ENCODE data around the gene STK25. TPM values are rescaled to one million over a fixed set of nuclear protein-coding genes. Genes with fewer than 3 reads are reported as not detected.

Gene STK25
- total RNA-seq, 1 donor from 2014 or later = 192 TPM

DNA sequence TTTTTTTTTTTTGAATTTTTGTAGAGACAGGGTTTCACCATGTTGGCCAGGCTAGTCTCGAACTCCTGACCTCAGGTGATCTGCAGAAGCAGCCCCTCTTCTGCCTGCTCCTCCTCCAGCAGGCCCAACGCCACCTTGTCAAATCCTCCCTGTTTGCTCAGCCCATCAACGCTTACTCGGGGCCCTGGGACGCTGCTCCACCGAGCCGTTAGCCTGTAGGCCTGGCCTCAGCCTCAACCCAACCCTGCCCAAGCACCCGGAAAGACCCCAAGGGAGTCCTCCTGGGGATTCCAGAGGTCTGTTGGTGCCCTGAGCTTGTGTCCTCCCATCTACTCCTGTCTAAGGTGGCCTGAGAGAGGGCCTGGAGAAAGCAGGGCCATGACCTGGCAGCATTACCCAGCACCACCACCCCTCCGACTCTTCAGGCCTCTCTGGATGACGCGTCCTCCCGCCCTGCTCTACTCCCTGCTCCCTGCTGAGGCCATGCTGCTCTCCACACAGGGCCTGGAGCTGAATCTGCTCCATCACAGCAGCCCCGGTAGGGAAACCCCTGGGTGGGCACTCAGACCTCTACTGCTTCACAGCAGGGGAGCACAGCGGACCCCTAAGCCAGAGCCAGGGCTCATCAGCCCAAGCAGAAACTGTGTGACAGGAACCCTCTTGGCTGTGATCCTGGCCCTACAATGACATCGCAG, 3.2 kb downstream of the STK25 start:
- Mint-ChIP-seq H3K4me1 (peaks cover 21% of the 10 kb centered on the region), H3K4me3 (no peak overlapping the region), H3K27ac (no peak overlapping the region), H3K9me3 (no peaks in the 10 kb centered on the region), H3K36me3 (no peaks in the 10 kb centered on the region), H3K27me3 (ENCODE audit: low read depth) (no peaks in the 10 kb centered on the region)
- TF ChIP-seq, protein P1, sequence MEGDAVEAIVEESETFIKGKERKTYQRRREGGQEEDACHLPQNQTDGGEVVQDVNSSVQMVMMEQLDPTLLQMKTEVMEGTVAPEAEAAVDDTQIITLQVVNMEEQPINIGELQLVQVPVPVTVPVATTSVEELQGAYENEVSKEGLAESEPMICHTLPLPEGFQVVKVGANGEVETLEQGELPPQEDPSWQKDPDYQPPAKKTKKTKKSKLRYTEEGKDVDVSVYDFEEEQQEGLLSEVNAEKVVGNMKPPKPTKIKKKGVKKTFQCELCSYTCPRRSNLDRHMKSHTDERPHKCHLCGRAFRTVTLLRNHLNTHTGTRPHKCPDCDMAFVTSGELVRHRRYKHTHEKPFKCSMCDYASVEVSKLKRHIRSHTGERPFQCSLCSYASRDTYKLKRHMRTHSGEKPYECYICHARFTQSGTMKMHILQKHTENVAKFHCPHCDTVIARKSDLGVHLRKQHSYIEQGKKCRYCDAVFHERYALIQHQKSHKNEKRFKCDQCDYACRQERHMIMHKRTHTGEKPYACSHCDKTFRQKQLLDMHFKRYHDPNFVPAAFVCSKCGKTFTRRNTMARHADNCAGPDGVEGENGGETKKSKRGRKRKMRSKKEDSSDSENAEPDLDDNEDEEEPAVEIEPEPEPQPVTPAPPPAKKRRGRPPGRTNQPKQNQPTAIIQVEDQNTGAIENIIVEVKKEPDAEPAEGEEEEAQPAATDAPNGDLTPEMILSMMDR (IDR thresholded peaks at IDR 0.05; ENCODE audit: unreplicated experiment) = no peak
- no peak for DNase-seq (ENCODE audit: low spot score in 2 of 2, unreplicated experiment in 2 of 2)

DNA sequence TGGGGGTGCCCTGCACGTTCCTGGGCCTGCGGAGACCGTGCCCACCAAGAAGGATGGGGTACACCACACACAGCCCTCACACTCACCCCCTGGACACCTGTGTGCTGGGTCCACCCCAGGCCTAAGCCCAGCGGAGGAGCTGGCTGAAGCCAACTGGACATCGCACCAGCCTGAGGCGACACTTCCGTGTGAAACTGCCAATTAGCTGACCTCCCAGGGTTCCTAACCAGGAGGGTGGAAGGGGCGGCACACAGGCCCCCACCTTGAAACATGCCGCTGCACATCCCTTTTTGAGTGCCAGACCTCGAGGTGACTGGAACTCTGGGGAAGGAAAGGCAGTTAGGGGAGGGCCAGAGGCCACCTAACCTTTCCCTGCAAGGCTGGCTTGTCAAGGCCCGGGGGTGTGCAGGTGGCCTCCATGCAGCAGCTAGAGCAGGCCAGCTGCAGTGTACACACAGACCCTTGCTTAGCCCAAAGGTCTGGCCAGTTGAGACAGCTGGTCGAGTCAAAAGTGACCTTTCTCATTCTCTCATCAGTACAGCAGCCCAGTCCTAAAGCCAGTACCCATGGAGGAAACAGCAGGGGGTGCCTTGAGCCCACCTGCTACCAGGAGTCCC, 4.5 kb downstream of the STK25 start:
- TF ChIP-seq, protein P1 (IDR thresholded peaks at IDR 0.05; ENCODE audit: unreplicated experiment) = no peak
- H3K36me3 Mint-ChIP-seq = no peaks in the 10 kb centered on the region
- no peaks in the 10 kb centered on the region for H3K27me3 Mint-ChIP-seq (ENCODE audit: low read depth)
- no peak overlapping the region for H3K4me3 Mint-ChIP-seq
- no peaks in the 10 kb centered on the region for H3K9me3 Mint-ChIP-seq
- no peak overlapping the region for H3K27ac Mint-ChIP-seq
- no peak for DNase-seq (ENCODE audit: low spot score in 2 of 2, unreplicated experiment in 2 of 2)
- H3K4me1 Mint-ChIP-seq = peaks cover 12% of the 10 kb centered on the region

DNA sequence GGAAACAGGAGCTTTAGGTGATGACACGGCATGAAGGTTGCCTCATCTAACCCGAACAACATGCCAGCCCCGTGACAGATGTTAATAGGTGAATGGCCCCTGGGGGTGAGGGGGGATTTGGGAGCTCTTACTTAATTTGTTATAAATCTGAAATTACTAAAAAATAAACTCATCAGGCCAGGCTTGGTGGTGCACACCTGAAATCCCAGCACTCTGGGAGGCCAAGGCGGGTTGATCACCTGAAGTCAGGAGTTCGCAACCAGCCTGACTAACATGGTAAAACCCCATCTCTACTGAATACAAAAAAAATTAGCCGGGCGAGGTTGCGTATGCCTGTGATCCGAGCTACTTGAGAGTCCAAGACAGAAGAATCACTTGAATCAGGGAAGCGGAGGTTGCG, 6.1 kb downstream of the STK25 start:
- Mint-ChIP-seq H3K27me3 (ENCODE audit: low read depth) (no peaks in the 10 kb centered on the region), H3K36me3 (no peaks in the 10 kb centered on the region), H3K27ac (no peak overlapping the region), H3K4me3 (no peak overlapping the region), H3K4me1 (peaks cover 7% of the 10 kb centered on the region), H3K9me3 (no peaks in the 10 kb centered on the region)
- TF ChIP-seq, protein P1 (IDR thresholded peaks at IDR 0.05; ENCODE audit: unreplicated experiment) = no peak
- no peak for DNase-seq (ENCODE audit: low spot score in 2 of 2, unreplicated experiment in 2 of 2)

DNA sequence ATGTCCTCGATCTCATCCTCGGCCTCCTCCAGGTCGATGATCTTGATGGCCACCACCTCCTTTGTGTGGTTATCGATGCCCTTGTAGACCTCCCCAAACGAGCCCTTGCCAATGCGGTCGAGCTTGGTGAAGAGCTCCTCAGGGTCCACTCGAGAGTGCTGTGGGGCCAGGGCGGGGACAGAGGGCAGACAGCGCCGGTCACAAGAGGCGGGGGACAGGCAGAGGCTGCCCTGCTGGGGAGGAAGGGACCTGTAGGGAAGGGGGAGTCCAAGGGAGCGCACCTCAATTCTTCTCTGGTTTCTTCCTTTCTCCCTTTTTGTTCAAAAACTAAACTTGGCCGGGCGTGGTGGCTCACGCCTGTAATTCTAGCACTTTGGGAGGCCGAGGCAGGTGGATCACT, 6.8 kb downstream of the STK25 start:
- no peak overlapping the region for H3K4me3 Mint-ChIP-seq
- H3K9me3 Mint-ChIP-seq = no peaks in the 10 kb centered on the region
- TF ChIP-seq, protein P1 (IDR thresholded peaks at IDR 0.05; ENCODE audit: unreplicated experiment) = no peak
- no peaks in the 10 kb centered on the region for H3K4me1 Mint-ChIP-seq
- H3K27ac Mint-ChIP-seq = no peak overlapping the region
- DNase-seq (ENCODE audit: low spot score in 2 of 2, unreplicated experiment in 2 of 2) = no peak
- H3K27me3 Mint-ChIP-seq (ENCODE audit: low read depth) = no peaks in the 10 kb centered on the region
- H3K36me3 Mint-ChIP-seq = no peaks in the 10 kb centered on the region

DNA sequence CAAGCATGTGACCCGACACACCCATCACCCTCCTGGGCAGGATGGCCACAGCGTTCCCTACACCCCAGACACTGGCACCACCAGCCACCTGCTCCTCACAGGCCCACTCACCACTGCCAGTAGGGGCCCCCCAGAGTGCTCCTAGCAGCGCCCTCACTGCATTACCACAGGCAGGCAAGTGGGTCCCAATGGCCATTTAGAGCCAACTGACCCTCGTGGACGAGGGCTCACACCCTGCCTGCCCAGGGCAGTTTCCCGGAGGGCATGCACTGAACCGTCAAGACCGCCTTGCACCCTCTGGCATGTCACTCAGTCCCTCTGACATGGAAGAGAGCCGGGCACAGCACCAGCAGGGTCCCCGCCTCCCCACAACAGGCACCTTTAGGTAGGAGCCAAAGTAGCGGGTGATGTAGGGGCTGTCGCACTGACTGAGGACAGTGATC, 7.3 kb downstream of the STK25 start:
- TF ChIP-seq, protein P1 (IDR thresholded peaks at IDR 0.05; ENCODE audit: unreplicated experiment) = no peak
- no peak for DNase-seq (ENCODE audit: low spot score in 2 of 2, unreplicated experiment in 2 of 2)
- Mint-ChIP-seq H3K4me1 (no peaks in the 10 kb centered on the region), H3K9me3 (no peaks in the 10 kb centered on the region), H3K4me3 (no peak overlapping the region), H3K27ac (no peak overlapping the region), H3K36me3 (no peaks in the 10 kb centered on the region), H3K27me3 (ENCODE audit: low read depth) (no peaks in the 10 kb centered on the region)
